Measurements from ENCODE around the gene PLD1. TPM values are rescaled to one million over a fixed set of nuclear protein-coding genes. Genes with fewer than 3 reads are reported as not detected.
A peak's percentile ranks its signal among the peaks of the same experiment; 100 is the strongest.

Gene PLD1
- total and polyA plus RNA-seq, 10 donors, result 3.0 to 75.2 (median 54.0) TPM

- no peaks in the 10 kb centered on the region for H3K9me3 ChIP-seq
- intact Hi-C loops (cut with DNase I; ENCODE audit: low total_unique reads), result no loop called here
- DNase-seq, result no peak
- WGBS, 5 donors, result 80 to 91% (median 91%) methylated on average over 6 of the region's 6 CpGs
- H3K27ac ChIP-seq, result peak overlapping the region in 4 of 8 donors; percentile 45 to 66 (median 54)
- H3K27me3 ChIP-seq (replicated peaks in 1 of 7), result no peaks in the 10 kb centered on the region
- peaks cover 0 to 68% (median 3%) of the 10 kb centered on the region in 6 donors for H3K36me3 ChIP-seq
- H3K4me1 ChIP-seq, result peaks cover 0 to 7% (median 5%) of the 10 kb centered on the region in 6 donors
- TF ChIP-seq POLR2A (IDR thresholded peaks at IDR 0.05) (no peak), CTCF (IDR thresholded peaks at IDR 0.05 in 8 of 11, conservative IDR thresholded peaks at IDR 0.05 in 3 of 11) (no peak), POLR2AphosphoS5 (IDR thresholded peaks at IDR 0.05) (no peak)
- H3K4me3 ChIP-seq, result no peak overlapping the region
Measured at GRCh38 chr3:171653701-171654100, 156.6 kb downstream of the PLD1 start.

GRCh38 chr3:171652932-171653331 is 157.4 kb downstream of the PLD1 start:
- Histone ChIP-seq H3K27ac (peak overlapping the region in 1 of 8 donors; percentile 20), H3K4me1 (peaks cover 0 to 7% (median 5%) of the 10 kb centered on the region in 6 donors), H3K36me3 (peaks cover 0 to 60% (median 0%) of the 10 kb centered on the region in 6 donors), H3K4me3 (no peak overlapping the region), H3K27me3 (replicated peaks in 1 of 7) (no peaks in the 10 kb centered on the region), H3K9me3 (no peaks in the 10 kb centered on the region)
- DNase-seq, result no peak
- 81 to 100% (median 88%) methylated on average over 1 of the region's 1 CpG for WGBS, 5 donors
- TF ChIP-seq POLR2AphosphoS5 (IDR thresholded peaks at IDR 0.05) (no peak), POLR2A (IDR thresholded peaks at IDR 0.05) (no peak), CTCF (IDR thresholded peaks at IDR 0.05 in 8 of 11, conservative IDR thresholded peaks at IDR 0.05 in 3 of 11) (no peak)
- intact Hi-C loops (cut with DNase I; ENCODE audit: low total_unique reads), result no loop called here

GRCh38 chr3:171649911-171650592 is 160.2 kb downstream of the PLD1 start:
- Histone ChIP-seq H3K27me3 (replicated peaks in 1 of 7) (no peaks in the 10 kb centered on the region), H3K4me1 (peaks cover 0 to 14% (median 9%) of the 10 kb centered on the region in 6 donors), H3K27ac (peak overlapping the region in 5 of 8 donors; percentile 13 to 61 (median 40)), H3K36me3 (peaks cover 0 to 40% (median 0%) of the 10 kb centered on the region in 6 donors), H3K9me3 (no peaks in the 10 kb centered on the region), H3K4me3 (no peak overlapping the region)
- DNase-seq, result no peak
- intact Hi-C loops (cut with DNase I; ENCODE audit: low total_unique reads), result loop anchor here (10.0 kb wide), 2 partner anchors 125 to 185 kb away; no protein-coding TSS in a partner anchor
- 78 to 87% (median 84%) methylated on average over 10 of the region's 10 CpGs for WGBS, 5 donors
- TF ChIP-seq CTCF (IDR thresholded peaks at IDR 0.05 in 8 of 11, conservative IDR thresholded peaks at IDR 0.05 in 3 of 11) (no peak), POLR2AphosphoS5 (IDR thresholded peaks at IDR 0.05) (no peak), POLR2A (IDR thresholded peaks at IDR 0.05) (no peak)

- no peak for DNase-seq
- H3K36me3 ChIP-seq, result peaks cover 0 to 43% (median 0%) of the 10 kb centered on the region in 6 donors
- TF ChIP-seq POLR2AphosphoS5 (IDR thresholded peaks at IDR 0.05) (no peak), POLR2A (IDR thresholded peaks at IDR 0.05) (no peak), CTCF (IDR thresholded peaks at IDR 0.05 in 8 of 11, conservative IDR thresholded peaks at IDR 0.05 in 3 of 11) (no peak)
- no peaks in the 10 kb centered on the region for H3K9me3 ChIP-seq
- H3K27ac ChIP-seq, result peak overlapping the region in 5 of 8 donors; percentile 1 to 61 (median 40)
- WGBS, 5 donors, result 71 to 89% (median 86%) methylated on average over 4 of the region's 4 CpGs
- H3K27me3 ChIP-seq (replicated peaks in 1 of 7), result no peaks in the 10 kb centered on the region
- no peak overlapping the region for H3K4me3 ChIP-seq
- H3K4me1 ChIP-seq, result peaks cover 0 to 14% (median 9%) of the 10 kb centered on the region in 6 donors
- intact Hi-C loops (cut with DNase I; ENCODE audit: low total_unique reads), result loop anchor here (10.0 kb wide), 2 partner anchors 126 to 186 kb away; no protein-coding TSS in a partner anchor
Measured at GRCh38 chr3:171649267-171649666, 161.0 kb downstream of the PLD1 start.
